Prostate gland (tissue), 2 donors: Measurements from ENCODE around the gene HOXD9.

Experiments used
- POLR2A ChIP-seq: fragments of 450-650 bp; IDR thresholded peaks from one replicate; pipeline ENCODE4 v1.6.1; 2016; ENCODE audit warnings: antibody characterized with exemption, mild to moderate bottlenecking
- POLR2AphosphoS5 ChIP-seq: sonication (generic); formaldehyde crosslinking; IDR thresholded peaks from one replicate; pipeline ENCODE4 v1.6.1; 2017; ENCODE audit warnings: antibody characterized with exemption
- TF ChIP-seq, protein P1 (sequence below), 4 experiments: fragments of 200-600 bp in 2 of 4; fragments of 450-650 bp in 2 of 4; sonication (generic) in 2 of 4; IDR thresholded peaks; 1 replicate in 3 of 4; 2 replicates in 1 of 4; pipeline ENCODE4 v1.5.1; 2016 to 2019; ENCODE audit warnings: antibody characterized with exemption in 4 of 4, mild to moderate bottlenecking in 2 of 4, moderate library complexity in 2 of 4

DNA sequence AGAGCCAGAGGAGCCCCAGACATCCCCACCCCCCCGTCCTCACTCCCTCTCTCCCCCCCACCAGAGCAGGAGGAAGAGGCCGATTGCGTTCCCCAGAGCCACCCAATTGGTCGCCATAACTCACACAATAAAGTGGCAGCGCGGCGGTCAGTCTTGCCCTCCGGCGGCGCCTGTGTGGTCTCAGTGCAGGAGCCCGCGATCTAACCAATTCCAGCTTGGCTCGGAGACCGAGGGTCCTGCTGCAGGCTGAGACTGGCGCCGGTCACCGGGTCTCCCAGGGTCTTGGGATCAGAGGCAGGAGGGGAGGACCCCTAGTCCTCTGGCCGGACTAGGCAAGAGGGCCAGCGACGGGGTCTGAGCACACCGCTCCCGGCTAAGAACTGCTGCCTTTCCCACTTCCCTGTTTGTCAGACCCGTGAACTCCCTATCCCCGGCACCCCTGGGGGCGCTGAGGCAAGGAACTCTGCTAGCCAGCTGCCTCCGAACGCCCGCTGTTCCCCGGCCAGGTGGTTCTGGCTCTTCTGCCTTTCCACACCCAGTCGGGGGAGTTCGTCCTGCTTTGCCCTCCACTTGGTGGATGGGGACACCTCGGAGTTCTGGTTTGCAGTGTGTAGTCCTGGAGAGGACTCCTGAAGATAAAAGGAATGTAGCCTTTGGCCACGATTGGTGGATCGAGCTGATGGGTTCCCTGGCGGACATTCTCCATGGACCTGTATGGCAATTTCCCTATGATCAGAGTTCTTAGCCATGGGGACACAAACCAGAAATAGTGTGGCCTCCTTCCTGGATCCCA lies 24.0 kb upstream of the HOXD9 start:
- TF ChIP-seq, protein P1, sequence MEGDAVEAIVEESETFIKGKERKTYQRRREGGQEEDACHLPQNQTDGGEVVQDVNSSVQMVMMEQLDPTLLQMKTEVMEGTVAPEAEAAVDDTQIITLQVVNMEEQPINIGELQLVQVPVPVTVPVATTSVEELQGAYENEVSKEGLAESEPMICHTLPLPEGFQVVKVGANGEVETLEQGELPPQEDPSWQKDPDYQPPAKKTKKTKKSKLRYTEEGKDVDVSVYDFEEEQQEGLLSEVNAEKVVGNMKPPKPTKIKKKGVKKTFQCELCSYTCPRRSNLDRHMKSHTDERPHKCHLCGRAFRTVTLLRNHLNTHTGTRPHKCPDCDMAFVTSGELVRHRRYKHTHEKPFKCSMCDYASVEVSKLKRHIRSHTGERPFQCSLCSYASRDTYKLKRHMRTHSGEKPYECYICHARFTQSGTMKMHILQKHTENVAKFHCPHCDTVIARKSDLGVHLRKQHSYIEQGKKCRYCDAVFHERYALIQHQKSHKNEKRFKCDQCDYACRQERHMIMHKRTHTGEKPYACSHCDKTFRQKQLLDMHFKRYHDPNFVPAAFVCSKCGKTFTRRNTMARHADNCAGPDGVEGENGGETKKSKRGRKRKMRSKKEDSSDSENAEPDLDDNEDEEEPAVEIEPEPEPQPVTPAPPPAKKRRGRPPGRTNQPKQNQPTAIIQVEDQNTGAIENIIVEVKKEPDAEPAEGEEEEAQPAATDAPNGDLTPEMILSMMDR (IDR thresholded peaks at IDR 0.05) = peak in 1 of 4 experiments; percentile 4
- no peak for TF ChIP-seq POLR2AphosphoS5
- TF ChIP-seq POLR2A = no peak
